Prostate gland (tissue), 2 donors: ENCODE data around the gene OR5K1.

ENCODE experiments used
- CTCF ChIP-seq, 4 experiments: fragments of 200-600 bp in 2 of 4; fragments of 450-650 bp in 2 of 4; sonication (generic) in 2 of 4; IDR thresholded peaks; 1 replicate in 3 of 4; 2 replicates in 1 of 4; pipeline ENCODE4 v1.5.1; 2016 to 2019; ENCODE audit warnings: antibody characterized with exemption in 4 of 4, mild to moderate bottlenecking in 2 of 4, moderate library complexity in 2 of 4
- POLR2AphosphoS5 ChIP-seq: sonication (generic); formaldehyde crosslinking; IDR thresholded peaks from one replicate; pipeline ENCODE4 v1.6.1; 2017; ENCODE audit warnings: antibody characterized with exemption

- TF ChIP-seq CTCF (IDR thresholded peaks at IDR 0.05): no peak
- TF ChIP-seq POLR2AphosphoS5: no peak
Observed at GRCh38 chr3:98460220-98460619, 2.8 kb upstream of the OR5K1 start.
